Endothelial cell of umbilical vein (primary cell): Measurements from ENCODE around the gene APMAP.
"Not testable (repeated sequence)": the region's sequence is repeated elsewhere in the genome, so short reads cannot be mapped to it uniquely, and the experiment has no call there.

ENCODE experiments used
- EZH2 ChIP-seq: IDR thresholded peaks from 2 replicates; pipeline ENCODE4 v1.6.1; 2012; ENCODE audit warnings: borderline replicate concordance, low read depth, mild to moderate bottlenecking, moderate library complexity, low read length, inconsistent platforms; ENCODE audit not compliant: severe bottlenecking
- FOS ChIP-seq: IDR thresholded peaks from 2 replicates; pipeline ENCODE4 v1.6.1; 2011; ENCODE audit warnings: mild to moderate bottlenecking, low read length, moderate library complexity, borderline replicate concordance; ENCODE audit not compliant: insufficient read depth
- GATA2 ChIP-seq: IDR thresholded peaks from 2 replicates; pipeline ENCODE4 v1.7.0; 2011; ENCODE audit warnings: low read depth, mild to moderate bottlenecking, moderate library complexity, mixed read lengths, low read length; ENCODE audit not compliant: insufficient read length, insufficient read depth
- TF ChIP-seq, protein P1 (sequence below), 2 donors: IDR thresholded peaks; 1 replicate in 1 of 2; 2 replicates in 1 of 2; pipeline ENCODE4 v1.5.1; 2011; ENCODE audit warnings: low read length in 2 of 2, mild to moderate bottlenecking in 2 of 2, moderate library complexity in 2 of 2, control low read depth in 1 of 2, inconsistent platforms in 1 of 2, low read depth in 1 of 2; ENCODE audit not compliant: insufficient read depth in 1 of 2; ENCODE audit errors: extremely low read depth in 1 of 2

DNA sequence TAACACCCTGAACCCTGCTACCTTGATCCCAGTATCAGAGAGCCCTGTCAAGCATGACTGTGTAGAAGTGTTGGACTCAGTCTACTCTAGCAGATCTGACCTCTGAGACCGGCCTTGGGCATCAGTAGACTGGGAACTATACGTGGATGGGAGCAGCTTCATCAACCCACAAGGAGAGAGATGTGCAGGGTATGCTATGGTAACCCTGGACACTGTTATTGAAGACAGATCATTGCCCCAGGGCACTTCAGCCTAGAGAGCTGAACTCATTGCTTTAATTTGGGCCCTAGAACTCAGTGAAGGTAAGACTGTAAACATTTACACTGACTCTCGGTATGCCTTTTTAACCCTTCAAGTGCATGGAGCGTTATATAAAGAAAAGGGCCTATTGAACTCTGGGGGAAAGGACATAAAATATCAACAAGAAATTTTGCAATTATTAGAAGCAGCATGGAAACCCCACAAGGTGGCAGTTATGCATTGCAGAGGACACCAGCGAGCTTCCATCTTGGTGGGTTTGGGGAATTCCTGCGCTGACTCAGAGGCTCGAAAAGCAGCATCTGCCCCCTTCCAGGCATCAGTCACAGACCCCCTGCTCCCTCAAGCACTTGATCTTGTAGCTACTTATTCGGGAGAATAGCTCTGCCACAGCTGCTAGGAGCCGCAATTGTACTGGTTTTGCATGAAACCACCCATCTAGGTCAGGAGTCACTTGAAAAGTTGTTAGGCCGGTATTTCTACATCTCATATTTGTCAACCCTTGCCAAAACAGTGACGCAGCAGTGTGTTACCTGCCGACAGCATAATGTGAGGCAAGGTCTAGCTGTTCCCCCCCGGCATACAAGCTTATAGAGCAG lies 62.5 kb downstream of the APMAP start:
- TF ChIP-seq, protein P1, sequence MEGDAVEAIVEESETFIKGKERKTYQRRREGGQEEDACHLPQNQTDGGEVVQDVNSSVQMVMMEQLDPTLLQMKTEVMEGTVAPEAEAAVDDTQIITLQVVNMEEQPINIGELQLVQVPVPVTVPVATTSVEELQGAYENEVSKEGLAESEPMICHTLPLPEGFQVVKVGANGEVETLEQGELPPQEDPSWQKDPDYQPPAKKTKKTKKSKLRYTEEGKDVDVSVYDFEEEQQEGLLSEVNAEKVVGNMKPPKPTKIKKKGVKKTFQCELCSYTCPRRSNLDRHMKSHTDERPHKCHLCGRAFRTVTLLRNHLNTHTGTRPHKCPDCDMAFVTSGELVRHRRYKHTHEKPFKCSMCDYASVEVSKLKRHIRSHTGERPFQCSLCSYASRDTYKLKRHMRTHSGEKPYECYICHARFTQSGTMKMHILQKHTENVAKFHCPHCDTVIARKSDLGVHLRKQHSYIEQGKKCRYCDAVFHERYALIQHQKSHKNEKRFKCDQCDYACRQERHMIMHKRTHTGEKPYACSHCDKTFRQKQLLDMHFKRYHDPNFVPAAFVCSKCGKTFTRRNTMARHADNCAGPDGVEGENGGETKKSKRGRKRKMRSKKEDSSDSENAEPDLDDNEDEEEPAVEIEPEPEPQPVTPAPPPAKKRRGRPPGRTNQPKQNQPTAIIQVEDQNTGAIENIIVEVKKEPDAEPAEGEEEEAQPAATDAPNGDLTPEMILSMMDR (IDR thresholded peaks at IDR 0.05; ENCODE audit: extremely low read depth in 1 of 2, insufficient read depth in 1 of 2, low read depth in 1 of 2, low read length in 2 of 2): not testable (repeated sequence)
- TF ChIP-seq FOS, EZH2, GATA2: not testable (repeated sequence)
